Epithelial cell of esophagus (primary cell): ENCODE results near the gene ARF5.
"Not testable (repeated sequence)": the region's sequence is repeated elsewhere in the genome, so short reads cannot be mapped to it uniquely, and the experiment has no call there.

Experiments
- DNase-seq: peaks from one replicate; pipeline ENCODE4 v3.0.0; 2010; ENCODE audit warnings: low read depth
- H3K4me3 ChIP-seq: 2 replicates; pipeline ENCODE4 v1.5.1; 2011; ENCODE audit warnings: mild to moderate bottlenecking, low read length, control low read depth
- CTCF ChIP-seq: IDR thresholded peaks from 2 replicates; pipeline ENCODE4 v1.5.1; 2011; ENCODE audit warnings: low read depth, mild to moderate bottlenecking, low read length, control low read depth, inconsistent platforms; ENCODE audit not compliant: insufficient read depth; ENCODE audit errors: missing control alignments

The ARF5 gene

GRCh38 chr7:127556404-127556803, 31.8 kb upstream of the ARF5 start:
- no peak for TF ChIP-seq CTCF
- no peak overlapping the region for H3K4me3 ChIP-seq
- DNase-seq, result no peak

- DNase-seq, result no peak
- no peak overlapping the region for H3K4me3 ChIP-seq
- TF ChIP-seq CTCF, result no peak
Observed at GRCh38 chr7:127557803-127558202, 30.4 kb upstream of the ARF5 start.

- no peak for DNase-seq
- no peak for TF ChIP-seq CTCF
- no peak overlapping the region for H3K4me3 ChIP-seq
Observed at GRCh38 chr7:127566242-127566641, 22.0 kb upstream of the ARF5 start.

- H3K4me3 ChIP-seq, DNase-seq: not testable (repeated sequence)
Observed at GRCh38 chr7:127568034-127568433, 20.2 kb upstream of the ARF5 start.

- H3K4me3 ChIP-seq, result no peak overlapping the region
- no peak for TF ChIP-seq CTCF
- no peak for DNase-seq
Observed at GRCh38 chr7:127571741-127572505, 16.3 kb upstream of the ARF5 start.

- DNase-seq, result no peak
- H3K4me3 ChIP-seq, result no peak overlapping the region
- TF ChIP-seq CTCF, result peak; percentile 11
Observed at GRCh38 chr7:127578036-127578684, 10.1 kb upstream of the ARF5 start.

- no peak for TF ChIP-seq CTCF
- DNase-seq, result no peak
- no peak overlapping the region for H3K4me3 ChIP-seq
Observed at GRCh38 chr7:127578711-127579275, 9.4 kb upstream of the ARF5 start.
